ENCODE data around the gene IFTAP.
A peak's percentile ranks its signal among the peaks of the same experiment; 100 is the strongest.
"Not testable (repeated sequence)": the region's sequence is repeated elsewhere in the genome, so short reads cannot be mapped to it uniquely, and the experiment has no call there.

Gene IFTAP

DNA sequence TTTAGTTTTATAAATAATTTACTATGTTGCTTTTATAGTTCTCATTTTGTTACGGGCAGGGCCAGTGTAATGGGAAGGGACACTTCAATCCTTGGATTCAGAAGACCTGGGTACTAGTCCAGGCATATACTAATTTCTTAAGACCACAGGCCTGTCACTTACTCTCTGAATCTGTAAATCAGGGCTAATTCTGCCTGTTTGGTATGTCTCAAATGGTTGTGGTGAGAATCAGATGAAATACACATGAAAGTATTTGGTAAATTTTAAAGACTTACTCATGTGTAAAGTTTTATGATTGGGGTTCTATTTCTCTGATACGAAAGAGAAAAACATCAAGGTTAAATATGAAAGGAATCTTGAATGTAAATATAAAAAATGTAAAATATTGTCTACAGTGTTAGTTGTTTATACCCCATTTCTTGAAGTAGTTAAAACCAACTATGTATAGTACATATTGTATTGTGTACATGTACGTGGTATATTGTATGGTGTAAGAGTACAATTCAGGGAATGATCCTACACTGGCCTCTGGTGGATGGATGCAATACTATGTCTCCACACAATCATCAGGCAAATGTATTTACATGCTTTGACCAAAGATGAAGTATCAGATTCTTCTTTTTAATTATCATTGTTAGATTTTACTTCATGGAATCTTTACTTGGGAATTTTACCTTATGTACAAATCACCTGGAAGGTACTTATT is 28.3 kb downstream of the IFTAP start:
- peak; percentile 30 for FAIRE-seq
- no peak for DNase-seq (ENCODE audit: insufficient read length)
- no peak for TF ChIP-seq POLR2AphosphoS5 (IDR thresholded peaks at IDR 0.05; ENCODE audit: low read depth, low read length)
- TF ChIP-seq TAF1 (IDR thresholded peaks at IDR 0.05; ENCODE audit: borderline replicate concordance, low read depth, low read length), result no peak
- TF ChIP-seq POLR2A (IDR thresholded peaks at IDR 0.05; ENCODE audit: low read depth, low read length), result no peak

DNA sequence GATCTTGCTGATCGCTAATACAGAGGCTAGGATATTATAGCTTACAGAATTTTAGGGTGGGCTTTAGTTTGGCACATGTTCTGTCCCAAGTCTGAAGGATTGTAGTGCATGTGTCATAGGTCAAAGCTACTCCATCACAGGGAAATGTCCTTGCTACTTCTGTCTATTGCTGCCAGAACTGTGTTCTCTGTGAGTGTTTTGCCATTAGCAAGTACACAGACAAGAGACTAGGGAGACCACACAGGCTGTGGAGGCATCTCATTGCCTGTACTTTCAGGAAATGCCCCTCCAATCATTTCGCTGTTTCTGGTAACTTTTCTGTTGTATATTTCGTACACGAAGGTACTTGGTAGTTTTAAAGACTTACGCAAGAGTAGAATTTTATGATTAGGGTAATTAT is 29.2 kb downstream of the IFTAP start:
- FAIRE-seq, result no peak
- no peak for DNase-seq (ENCODE audit: insufficient read length)
- no peak for TF ChIP-seq TAF1 (IDR thresholded peaks at IDR 0.05; ENCODE audit: borderline replicate concordance, low read depth, low read length)
- no peak for TF ChIP-seq POLR2AphosphoS5 (IDR thresholded peaks at IDR 0.05; ENCODE audit: low read depth, low read length)
- no peak for TF ChIP-seq POLR2A (IDR thresholded peaks at IDR 0.05; ENCODE audit: low read depth, low read length)

DNA sequence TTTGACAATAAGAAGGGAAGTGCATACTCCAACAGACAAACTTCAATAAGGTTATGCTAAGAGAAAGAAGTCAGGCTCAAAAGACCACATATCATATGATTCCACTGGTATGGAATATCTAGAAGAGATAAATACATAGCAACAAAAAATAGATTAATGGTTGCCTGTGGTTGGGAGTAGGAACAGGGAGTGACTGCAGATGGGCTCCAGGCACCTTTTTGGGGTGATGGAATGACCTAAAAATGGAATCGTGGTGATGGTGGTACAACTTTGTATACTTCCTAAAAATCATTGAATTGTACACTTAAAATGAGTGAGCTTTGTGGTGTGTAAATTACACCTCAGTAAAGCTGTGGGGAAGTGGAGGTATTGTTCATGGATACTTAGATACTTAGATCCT is 32.7 kb downstream of the IFTAP start:
- FAIRE-seq (no peak), DNase-seq (ENCODE audit: insufficient read length) (no peak)
- no peak for TF ChIP-seq POLR2AphosphoS5 (IDR thresholded peaks at IDR 0.05; ENCODE audit: low read depth, low read length)
- no peak for TF ChIP-seq TAF1 (IDR thresholded peaks at IDR 0.05; ENCODE audit: borderline replicate concordance, low read depth, low read length)
- TF ChIP-seq POLR2A (IDR thresholded peaks at IDR 0.05; ENCODE audit: low read depth, low read length), result no peak

DNA sequence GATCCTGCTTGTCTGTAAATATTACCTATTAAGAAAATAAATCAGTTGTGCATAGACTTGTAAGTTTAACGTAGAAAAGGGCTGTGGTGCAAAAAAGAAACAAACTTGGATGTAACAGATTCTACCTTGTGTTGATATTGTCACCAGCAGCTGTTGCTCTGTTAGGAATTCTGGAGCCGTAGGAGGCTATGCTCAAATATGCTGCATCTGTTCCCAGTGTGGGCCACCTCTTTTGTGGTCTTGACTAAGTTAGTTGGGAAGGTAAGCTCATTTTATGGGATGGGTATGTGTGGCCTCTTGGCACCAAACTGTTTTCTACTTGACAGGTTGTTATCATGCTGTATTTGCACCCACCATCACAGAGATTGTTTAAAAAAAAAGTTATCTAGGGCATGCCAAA is 33.2 kb downstream of the IFTAP start:
- TF ChIP-seq POLR2A (IDR thresholded peaks at IDR 0.05; ENCODE audit: low read depth, low read length) (no peak), POLR2AphosphoS5 (IDR thresholded peaks at IDR 0.05; ENCODE audit: low read depth, low read length) (no peak), TAF1 (IDR thresholded peaks at IDR 0.05; ENCODE audit: borderline replicate concordance, low read depth, low read length) (no peak)
- DNase-seq (ENCODE audit: insufficient read length), result no peak
- FAIRE-seq, result no peak

DNA sequence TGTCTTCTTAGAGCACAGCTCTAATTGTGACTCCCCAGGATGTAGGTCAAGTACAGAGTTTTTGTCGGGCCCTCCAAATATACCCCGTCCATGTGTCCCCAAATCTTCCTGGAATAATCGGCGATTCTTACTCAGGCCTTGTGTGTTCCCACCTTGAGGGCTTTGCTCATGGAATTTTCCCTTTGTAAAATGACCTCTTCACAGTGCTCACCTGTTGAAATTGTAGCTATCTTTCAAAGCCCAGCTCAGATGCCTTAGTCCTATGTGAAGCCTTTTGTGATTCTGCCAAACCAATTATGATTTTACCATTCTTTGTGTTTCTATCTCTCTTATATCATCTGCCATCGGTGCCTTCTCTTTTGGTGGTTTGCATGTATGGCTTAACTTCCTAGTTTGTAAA is 33.8 kb downstream of the IFTAP start:
- no peak for DNase-seq (ENCODE audit: insufficient read length)
- no peak for TF ChIP-seq POLR2AphosphoS5 (IDR thresholded peaks at IDR 0.05; ENCODE audit: low read depth, low read length)
- TF ChIP-seq POLR2A (IDR thresholded peaks at IDR 0.05; ENCODE audit: low read depth, low read length), result no peak
- TF ChIP-seq TAF1 (IDR thresholded peaks at IDR 0.05; ENCODE audit: borderline replicate concordance, low read depth, low read length), result no peak
- FAIRE-seq, result no peak

DNA sequence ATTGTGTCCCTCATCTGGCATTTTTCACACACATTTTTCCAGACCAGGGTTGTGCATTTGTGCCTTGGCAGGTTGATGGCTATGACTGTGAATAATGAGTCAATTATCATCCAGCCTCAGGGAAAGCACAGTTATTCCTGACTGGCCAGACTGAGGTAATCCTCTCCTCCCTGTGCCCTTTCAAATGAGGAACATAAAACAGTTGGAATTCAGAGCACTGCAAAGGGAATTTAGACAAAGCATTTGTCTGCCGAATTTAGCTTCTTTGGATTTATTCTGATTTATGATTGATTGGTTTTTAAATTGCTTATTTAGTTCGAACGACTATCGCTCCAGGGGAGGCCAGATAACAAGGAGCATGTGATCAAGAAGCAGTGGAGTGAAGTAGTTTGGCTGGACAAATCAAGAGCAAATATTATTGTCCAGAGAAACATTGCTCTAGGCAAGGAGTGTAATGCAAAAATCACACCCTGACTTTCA is 34.5 kb downstream of the IFTAP start:
- TF ChIP-seq POLR2AphosphoS5 (IDR thresholded peaks at IDR 0.05; ENCODE audit: low read depth, low read length) (no peak), TAF1 (IDR thresholded peaks at IDR 0.05; ENCODE audit: borderline replicate concordance, low read depth, low read length) (no peak), POLR2A (IDR thresholded peaks at IDR 0.05; ENCODE audit: low read depth, low read length) (no peak)
- FAIRE-seq, result peak; percentile 67
- DNase-seq (ENCODE audit: insufficient read length), result no peak

DNA sequence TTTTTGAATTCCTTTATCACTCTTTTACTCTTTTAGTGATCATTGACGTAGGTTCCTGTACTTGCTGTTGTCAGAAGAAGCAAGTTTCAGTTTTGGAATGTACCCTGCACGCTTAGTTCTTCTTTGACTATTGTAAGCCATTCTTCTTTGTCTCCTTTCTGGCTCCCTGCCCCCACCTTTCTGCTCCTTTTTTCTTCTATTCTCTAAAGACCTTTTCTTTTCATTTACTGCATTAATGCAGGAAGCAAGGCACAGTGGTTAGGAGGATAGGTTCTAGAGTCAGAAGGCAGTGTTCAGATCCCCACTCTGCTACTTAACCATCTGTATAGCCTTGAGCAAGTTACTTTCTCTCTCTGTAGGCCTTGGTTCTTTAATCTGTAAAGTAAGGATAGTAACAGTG is 37.5 kb downstream of the IFTAP start:
- DNase-seq (ENCODE audit: insufficient read length) (no peak), FAIRE-seq (peak; percentile 91)
- TF ChIP-seq POLR2A (IDR thresholded peaks at IDR 0.05; ENCODE audit: low read depth, low read length) (no peak), TAF1 (IDR thresholded peaks at IDR 0.05; ENCODE audit: borderline replicate concordance, low read depth, low read length) (no peak), POLR2AphosphoS5 (IDR thresholded peaks at IDR 0.05; ENCODE audit: low read depth, low read length) (no peak)

DNA sequence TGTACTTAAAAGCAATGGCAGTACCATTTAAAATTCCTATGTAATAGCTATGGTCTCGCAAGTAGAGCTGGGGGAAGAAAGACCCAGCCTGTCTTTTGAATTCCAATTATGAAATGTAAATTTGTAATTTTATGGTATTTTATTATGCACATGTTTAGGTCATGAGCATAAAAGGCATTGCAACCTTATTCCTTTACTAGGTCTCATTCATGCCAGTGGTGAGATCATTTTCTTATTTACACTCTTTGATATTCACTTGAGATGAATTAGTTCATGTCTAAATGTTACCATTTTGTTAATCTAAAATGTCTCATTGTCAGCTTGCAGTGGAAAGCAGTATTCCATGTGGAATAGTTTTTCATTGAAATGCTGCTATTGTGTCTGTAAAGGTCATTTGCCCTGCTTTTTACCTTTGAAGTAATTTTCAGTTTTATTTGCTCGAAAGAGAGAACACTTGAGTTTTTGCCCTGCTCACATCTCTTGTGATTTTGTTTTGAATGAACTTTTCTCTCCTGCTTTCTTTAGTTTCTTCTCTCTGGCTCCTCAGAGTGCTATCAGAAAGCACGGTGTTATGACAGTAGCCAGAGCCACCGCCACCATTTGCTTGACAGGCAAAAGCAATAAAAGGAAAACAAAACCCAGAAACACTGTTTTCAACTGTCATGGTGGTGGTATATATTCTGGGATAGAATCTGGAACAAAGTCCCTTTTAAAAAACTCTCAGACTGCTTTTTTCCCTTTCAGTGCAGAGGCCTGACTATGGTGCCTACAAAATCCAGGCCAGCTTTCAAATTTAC is 41.0 kb downstream of the IFTAP start:
- no peak for TF ChIP-seq POLR2A (IDR thresholded peaks at IDR 0.05; ENCODE audit: low read depth, low read length)
- TF ChIP-seq TAF1 (IDR thresholded peaks at IDR 0.05; ENCODE audit: borderline replicate concordance, low read depth, low read length), result no peak
- no peak for TF ChIP-seq POLR2AphosphoS5 (IDR thresholded peaks at IDR 0.05; ENCODE audit: low read depth, low read length)
- FAIRE-seq (no peak), DNase-seq (ENCODE audit: insufficient read length) (no peak)

DNA sequence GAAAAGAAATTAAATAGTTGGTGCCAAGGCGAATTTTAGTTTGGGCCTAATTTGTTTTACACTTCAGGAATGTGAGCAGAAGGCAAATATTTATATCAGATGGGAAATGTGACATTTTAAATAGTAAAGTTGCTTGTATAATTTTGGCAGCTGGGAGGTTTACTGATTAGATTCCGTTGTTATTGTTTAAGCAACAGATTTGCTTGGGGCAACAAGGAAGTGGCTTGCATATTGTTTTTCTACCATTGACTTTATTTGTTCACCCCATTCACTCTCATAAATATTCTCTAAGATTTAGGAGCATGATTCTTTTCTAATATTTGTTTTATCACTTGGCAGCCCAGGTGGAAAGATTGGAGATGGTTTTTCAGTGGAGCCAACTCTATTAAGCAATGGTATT is 44.3 kb downstream of the IFTAP start:
- FAIRE-seq (no peak), DNase-seq (ENCODE audit: insufficient read length) (no peak)
- no peak for TF ChIP-seq TAF1 (IDR thresholded peaks at IDR 0.05; ENCODE audit: borderline replicate concordance, low read depth, low read length)
- no peak for TF ChIP-seq POLR2AphosphoS5 (IDR thresholded peaks at IDR 0.05; ENCODE audit: low read depth, low read length)
- no peak for TF ChIP-seq POLR2A (IDR thresholded peaks at IDR 0.05; ENCODE audit: low read depth, low read length)

DNA sequence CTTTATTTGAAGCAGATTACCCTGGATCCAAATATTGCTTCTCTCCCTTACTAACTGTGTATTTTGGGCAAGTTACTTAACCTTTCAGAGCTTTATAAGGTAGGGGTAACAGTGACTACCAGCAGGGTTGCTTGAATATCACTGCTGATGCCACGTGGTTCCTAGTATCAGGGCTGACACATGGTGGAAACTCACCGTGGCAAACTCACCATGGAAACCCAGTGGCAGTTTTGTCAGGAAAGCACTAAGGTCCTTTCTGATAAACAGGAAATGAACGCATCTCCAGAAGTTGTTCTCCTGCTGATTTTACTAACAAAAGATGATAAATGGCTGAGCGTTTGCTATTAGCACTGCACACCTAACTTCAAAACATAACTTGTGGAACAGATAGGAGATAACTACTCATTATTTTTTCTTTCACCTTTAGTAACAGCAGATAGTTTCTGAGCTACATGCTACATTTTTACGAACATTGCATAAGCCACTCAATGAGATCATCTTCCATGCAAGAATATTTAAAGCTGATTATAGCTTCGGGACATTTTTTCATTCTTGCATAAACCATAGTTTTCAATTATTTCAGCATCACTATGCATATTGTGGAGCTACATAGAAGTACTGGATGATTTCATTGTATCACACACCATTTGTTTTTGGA is 63.4 kb downstream of the IFTAP start:
- TF ChIP-seq TAF1 (IDR thresholded peaks at IDR 0.05; ENCODE audit: borderline replicate concordance, low read depth, low read length), result no peak
- no peak for TF ChIP-seq POLR2A (IDR thresholded peaks at IDR 0.05; ENCODE audit: low read depth, low read length)
- no peak for TF ChIP-seq POLR2AphosphoS5 (IDR thresholded peaks at IDR 0.05; ENCODE audit: low read depth, low read length)
- no peak for DNase-seq (ENCODE audit: insufficient read length)

DNA sequence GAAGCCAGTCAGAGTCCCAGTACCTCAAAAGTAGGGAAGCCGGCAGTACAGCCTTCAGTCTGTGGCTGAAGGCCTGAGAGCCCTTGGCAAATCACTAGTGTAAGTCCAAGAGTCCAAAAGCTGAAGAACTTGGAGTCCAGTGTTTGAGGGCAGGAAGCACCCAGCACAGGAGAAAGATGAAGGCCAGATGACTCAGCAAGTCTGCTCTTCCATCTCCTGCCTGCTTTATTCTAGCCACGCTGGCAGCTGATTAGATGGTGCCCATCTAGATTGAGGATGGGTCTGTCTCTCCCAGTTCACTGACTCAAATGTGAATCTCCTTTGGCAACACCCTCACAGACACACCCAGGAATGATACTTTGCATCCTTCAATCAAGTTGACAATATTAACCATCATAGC is 67.1 kb downstream of the IFTAP start:
- FAIRE-seq; DNase-seq (ENCODE audit: insufficient read length): not testable (repeated sequence)

More for the DNA sequence above, 63.4 kb downstream of the IFTAP start:
- FAIRE-seq, result no peak

All from GM12892 (cell line).